GM23248 (cell line): Measurements from ENCODE around the gene MPG.

Source experiments
- EZH2 ChIP-seq: fragments of 200-600 bp; sonication (generic); IDR thresholded peaks from 2 replicates; pipeline ENCODE4 v1.6.1; 2018; ENCODE audit warnings: antibody characterized with exemption, mild to moderate bottlenecking; ENCODE audit not compliant: insufficient read depth, poor library complexity, severe bottlenecking
- EZH2phosphoT487 ChIP-seq: fragments of 200-600 bp; sonication (generic); IDR thresholded peaks from 2 replicates; pipeline ENCODE4 v1.6.1; 2018; ENCODE audit warnings: antibody characterized with exemption, moderate library complexity, mild to moderate bottlenecking, low read depth; ENCODE audit not compliant: insufficient read depth

- TF ChIP-seq EZH2phosphoT487 (no peak), EZH2 (no peak)
Observed at GRCh38 chr16:104928-105327, 26.9 kb downstream of the MPG start.
